GM12892 (cell line): ENCODE measurements around the gene CAMSAP3.

Source experiments
- POLR2A ChIP-seq: IDR thresholded peaks from 2 replicates; pipeline ENCODE4 v1.6.1; 2011; ENCODE audit warnings: low read depth, low read length, control low read depth
- TAF1 ChIP-seq: IDR thresholded peaks from 2 replicates; pipeline ENCODE4 v1.6.1; 2011; ENCODE audit warnings: low read depth, mild to moderate bottlenecking, control low read depth, low read length, borderline replicate concordance

- TF ChIP-seq POLR2A (no peak), TAF1 (no peak)
Observed at GRCh38 chr19:7561325-7561724, 34.3 kb upstream of the CAMSAP3 start.
